ENCODE data around the gene SMARCC1. TPM values are rescaled to one million over a fixed set of nuclear protein-coding genes. Genes with fewer than 3 reads are reported as not detected.

Gene SMARCC1
- total RNA-seq, 1 experiment from 2014 or later: 43.1 TPM

GRCh38 chr3:47661121-47661752 is 120.5 kb downstream of the SMARCC1 start:
- peaks cover 13% of the 10 kb centered on the region for H3K4me1 ChIP-seq (ENCODE audit: insufficient read depth, low read length)
- intact Hi-C loops (cut with micrococcal nuclease): loop anchor here (2.0 to 10.0 kb wide), 3 partner anchors 49 to 138 kb away; partner anchors contain the start of gene SMARCC1
- peak overlapping the region; percentile 14 for H3K4me2 ChIP-seq (ENCODE audit: low read length)
- no peak overlapping the region for H3K4me3 ChIP-seq (ENCODE audit: low read length)
- TF ChIP-seq EZH2 (IDR thresholded peaks at IDR 0.05; ENCODE audit: low read length, unreplicated experiment) (no peak), EZH2phosphoT487 (IDR thresholded peaks at IDR 0.05; ENCODE audit: borderline replicate concordance, low read length) (no peak), CTCF (conservative IDR thresholded peaks at IDR 0.05; ENCODE audit: low read depth, low read length) (no peak)
- peaks cover 29% of the 10 kb centered on the region for H3K36me3 ChIP-seq (ENCODE audit: low read depth, low read length)
- ChIA-PET CTCF (interaction anchor here (0.6 to 1.0 kb wide), 4 partner anchors 31 to 740 kb away, joined by 3 to 9 read pairs (median 4); no protein-coding TSS in a partner anchor), POLR2A (ENCODE audit: unreplicated experiment) (interaction anchor here (0.5 to 0.7 kb wide), 3 partner anchors 36 to 119 kb away, joined by 3 to 7 read pairs (median 4); no protein-coding TSS in a partner anchor)
- no peaks in the 10 kb centered on the region for H3K9me2 ChIP-seq (replicated peaks; ENCODE audit: low read length)
- BruUV-seq (replicated peaks): no TSS peak
- H2AFZ ChIP-seq (ENCODE audit: low read length): no peak overlapping the region
- H3K27ac ChIP-seq (ENCODE audit: low read length): peak overlapping the region; percentile 28
- H3K9ac ChIP-seq (ENCODE audit: low read length): no peak overlapping the region
- peaks cover 23% of the 10 kb centered on the region; the same call in 1 of the 2 replicates for H3K79me2 ChIP-seq (ENCODE audit: low read length)
- DNase-seq (peak; percentile 73), ATAC-seq (peak; percentile 99)
- no peaks in the 10 kb centered on the region for H3F3A ChIP-seq (ENCODE audit: low read length, unreplicated experiment)
- H3K27me3 ChIP-seq (ENCODE audit: low read length): no peaks in the 10 kb centered on the region
- H3K9me3 ChIP-seq (ENCODE audit: low read length): no peaks in the 10 kb centered on the region
- no peaks in the 10 kb centered on the region for H4K20me1 ChIP-seq (ENCODE audit: low read length)

DNA sequence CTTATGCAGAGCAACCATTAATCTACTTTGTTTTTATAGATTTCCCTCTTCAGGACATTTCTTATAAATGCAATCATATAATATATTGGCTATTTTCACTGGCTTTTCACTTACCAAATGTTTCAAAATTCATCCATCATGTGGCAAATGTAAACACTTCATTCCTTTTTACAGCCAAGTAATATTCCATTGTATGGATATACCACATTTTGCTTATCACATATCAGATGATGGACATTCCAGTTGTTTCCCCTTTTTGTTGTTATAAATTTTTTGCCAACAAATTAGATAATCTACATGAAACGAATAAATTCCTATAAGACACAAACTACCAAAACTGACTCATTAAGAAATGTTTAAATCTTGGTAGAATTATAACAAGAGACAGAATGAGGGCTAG is 123.2 kb downstream of the SMARCC1 start:
- Histone ChIP-seq H4K20me1 (ENCODE audit: low read length) (no peaks in the 10 kb centered on the region), H3F3A (ENCODE audit: low read length, unreplicated experiment) (no peaks in the 10 kb centered on the region), H3K4me3 (ENCODE audit: low read length) (no peak overlapping the region), H3K27me3 (ENCODE audit: low read length) (no peaks in the 10 kb centered on the region), H3K4me2 (ENCODE audit: low read length) (no peak overlapping the region), H3K79me2 (ENCODE audit: low read length) (peaks cover 32% of the 10 kb centered on the region), H3K9ac (ENCODE audit: low read length) (no peak overlapping the region), H3K4me1 (ENCODE audit: insufficient read depth, low read length) (peaks cover 13% of the 10 kb centered on the region), H3K9me3 (ENCODE audit: low read length) (no peaks in the 10 kb centered on the region), H3K36me3 (ENCODE audit: low read depth, low read length) (peaks cover 25% of the 10 kb centered on the region), H2AFZ (ENCODE audit: low read length) (no peak overlapping the region), H3K27ac (ENCODE audit: low read length) (no peak overlapping the region), H3K9me2 (replicated peaks; ENCODE audit: low read length) (no peaks in the 10 kb centered on the region)
- ATAC-seq: no peak
- CTCF ChIA-PET: no interaction called here
- POLR2A ChIA-PET (ENCODE audit: unreplicated experiment): no interaction called here
- TF ChIP-seq CTCF (conservative IDR thresholded peaks at IDR 0.05; ENCODE audit: low read depth, low read length) (no peak), EZH2phosphoT487 (IDR thresholded peaks at IDR 0.05; ENCODE audit: borderline replicate concordance, low read length) (no peak), EZH2 (IDR thresholded peaks at IDR 0.05; ENCODE audit: low read length, unreplicated experiment) (no peak)
- intact Hi-C loops (cut with micrococcal nuclease): no loop called here
- DNase-seq: no peak
- no TSS peak for BruUV-seq (replicated peaks)

- H3K4me1 ChIP-seq (ENCODE audit: insufficient read depth, low read length): no peaks in the 10 kb centered on the region
- H3K79me2 ChIP-seq (ENCODE audit: low read length): peaks cover 14% of the 10 kb centered on the region
- no peaks in the 10 kb centered on the region for H3K9me3 ChIP-seq (ENCODE audit: low read length)
- ChIA-PET CTCF (interaction anchor here (0.6 kb wide), 1 partner anchor 134 kb away, joined by 4 read pairs; no protein-coding TSS in a partner anchor), POLR2A (ENCODE audit: unreplicated experiment) (no interaction called here)
- no TSS peak for BruUV-seq (replicated peaks)
- DNase-seq: no peak
- H3K9me2 ChIP-seq (replicated peaks; ENCODE audit: low read length): no peaks in the 10 kb centered on the region
- no peak overlapping the region for H3K4me3 ChIP-seq (ENCODE audit: low read length)
- no peaks in the 10 kb centered on the region for H3K27me3 ChIP-seq (ENCODE audit: low read length)
- ATAC-seq: no peak
- no peak for TF ChIP-seq CTCF (conservative IDR thresholded peaks at IDR 0.05; ENCODE audit: low read depth, low read length)
- no peak for TF ChIP-seq EZH2phosphoT487 (IDR thresholded peaks at IDR 0.05; ENCODE audit: borderline replicate concordance, low read length)
- TF ChIP-seq EZH2 (IDR thresholded peaks at IDR 0.05; ENCODE audit: low read length, unreplicated experiment): no peak
- no peaks in the 10 kb centered on the region for H4K20me1 ChIP-seq (ENCODE audit: low read length)
- H3F3A ChIP-seq (ENCODE audit: low read length, unreplicated experiment): no peaks in the 10 kb centered on the region
- no peak overlapping the region for H2AFZ ChIP-seq (ENCODE audit: low read length)
- peaks cover 5% of the 10 kb centered on the region for H3K36me3 ChIP-seq (ENCODE audit: low read depth, low read length)
- H3K9ac ChIP-seq (ENCODE audit: low read length): no peak overlapping the region
- intact Hi-C loops (cut with micrococcal nuclease): no loop called here
- no peak overlapping the region for H3K4me2 ChIP-seq (ENCODE audit: low read length)
- no peak overlapping the region for H3K27ac ChIP-seq (ENCODE audit: low read length)
These were observed 129.6 kb downstream of the SMARCC1 start for GRCh38 chr3:47652142-47652541.
